ENCODE data around the gene RIPOR2.

DNA sequence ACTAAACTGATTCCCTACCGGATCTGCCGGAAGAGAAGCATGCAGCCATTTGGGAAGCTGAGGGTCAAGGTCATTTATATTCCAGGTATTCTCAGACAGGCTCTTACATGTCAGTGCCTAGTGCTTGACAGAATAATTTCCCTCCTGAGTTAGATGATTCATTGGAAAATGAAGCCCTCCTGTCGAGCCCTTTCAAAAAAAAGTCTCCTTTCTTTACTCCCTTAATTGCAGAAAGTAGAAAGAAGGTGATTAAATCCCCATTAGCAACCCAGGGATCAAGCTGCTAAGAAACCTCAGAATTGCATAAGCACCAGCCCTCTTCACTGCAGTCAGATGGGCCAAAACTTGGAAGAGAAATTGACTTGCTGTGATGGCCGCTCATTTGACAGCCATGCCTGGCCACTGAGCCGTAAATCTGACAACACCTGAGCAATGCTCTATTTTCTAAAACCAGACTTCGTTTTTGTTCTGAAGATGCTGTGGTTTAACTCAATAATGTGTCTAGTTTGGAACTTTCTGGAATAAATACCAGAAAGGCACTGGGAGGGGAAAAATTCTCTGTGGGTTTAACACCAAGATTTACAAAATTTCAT, 76.1 kb downstream of the RIPOR2 start:
- TF ChIP-seq GATA2 (IDR thresholded peaks at IDR 0.05; ENCODE audit: low read depth, low read length) (no peak), GATA3 (IDR thresholded peaks at IDR 0.05; ENCODE audit: low read depth, low read length) (no peak)

Measured in SH-SY5Y (cell line).